ENCODE data around the gene UMODL1.

Gene UMODL1

GRCh38 chr21:42118901-42119300, 47.8 kb downstream of the UMODL1 start:
- no peak for DNase-seq

DNA sequence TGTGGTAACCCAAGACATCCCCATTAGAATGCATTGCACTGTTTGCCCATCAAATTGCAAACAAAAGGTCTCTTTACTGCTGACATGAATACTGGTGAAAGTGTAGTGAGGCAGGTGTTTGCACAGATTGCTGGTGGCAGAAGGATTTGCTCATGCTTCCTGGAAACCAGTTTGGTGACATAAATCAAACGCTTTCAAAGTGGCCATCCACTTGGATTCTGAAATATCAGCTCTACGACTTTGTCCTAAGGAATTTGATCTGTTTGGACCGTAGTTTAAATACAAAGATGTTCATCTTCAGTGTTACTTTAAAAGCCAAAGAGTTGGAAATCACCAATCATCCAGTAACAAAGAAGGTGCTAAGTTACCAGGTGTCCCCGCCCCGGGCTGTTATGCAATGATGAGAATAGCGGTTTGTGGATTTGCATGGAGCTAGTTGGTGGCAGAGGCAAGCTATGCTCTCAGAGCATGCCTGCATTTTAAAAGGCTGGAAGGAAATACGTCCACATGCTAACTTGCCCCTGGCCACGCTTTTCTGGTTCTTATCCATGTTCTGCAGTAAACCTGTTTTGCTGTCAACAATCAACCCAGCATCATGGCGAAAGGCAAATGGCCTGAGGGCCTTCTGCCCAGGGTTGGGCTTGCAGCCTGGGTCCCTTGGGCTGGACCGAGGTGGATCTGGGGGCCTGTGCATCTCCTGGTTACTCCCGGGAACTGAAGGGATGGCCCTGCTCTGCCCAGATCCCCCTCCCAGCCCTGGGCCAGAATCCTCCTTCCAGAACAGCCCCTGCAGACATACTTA, 49.2 kb downstream of the UMODL1 start:
- peak; percentile 97 for DNase-seq

- no peak for DNase-seq
Measured at GRCh38 chr21:42120903-42121535, 49.9 kb downstream of the UMODL1 start.

GRCh38 chr21:42121794-42122193, 50.7 kb downstream of the UMODL1 start:
- DNase-seq: no peak

DNA sequence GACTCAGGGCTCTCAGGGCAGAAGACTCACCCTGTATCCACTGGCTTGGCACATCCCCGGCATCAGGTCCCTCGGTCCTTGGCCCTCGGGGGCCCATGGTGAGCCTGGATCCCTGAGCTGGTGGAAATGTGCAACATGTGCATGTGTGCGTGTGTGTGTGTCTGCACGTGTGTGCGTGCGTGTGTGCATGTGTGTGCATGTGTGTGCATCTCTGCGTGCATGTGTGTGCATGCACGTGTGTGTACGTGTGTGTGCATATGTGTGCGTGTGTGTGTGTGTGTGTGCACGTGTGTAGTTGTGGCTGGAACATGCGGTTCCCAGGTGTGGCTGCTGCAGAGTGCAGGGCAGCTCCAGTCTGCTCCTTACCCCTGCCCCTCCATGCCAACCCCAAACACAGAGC, 51.3 kb downstream of the UMODL1 start:
- no peak for DNase-seq

DNA sequence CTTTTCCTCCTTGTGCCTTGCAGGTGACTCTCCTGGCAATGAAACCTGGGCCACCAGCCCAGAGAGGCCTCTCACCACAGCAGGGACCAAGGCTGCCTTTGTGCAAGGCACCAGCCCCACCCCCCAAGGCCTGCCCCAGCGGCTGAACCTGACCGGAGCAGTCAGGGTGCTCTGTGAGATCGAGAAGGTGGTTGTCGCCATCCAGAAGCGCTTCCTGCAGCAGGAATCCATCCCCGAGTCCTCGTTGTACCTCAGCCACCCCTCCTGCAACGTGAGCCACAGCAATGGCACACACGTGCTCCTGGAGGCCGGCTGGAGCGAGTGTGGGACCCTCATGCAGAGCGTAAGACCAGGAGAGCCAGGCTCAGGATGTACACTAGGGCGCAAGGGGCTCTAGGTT, 51.7 kb downstream of the UMODL1 start:
- DNase-seq: no peak

DNA sequence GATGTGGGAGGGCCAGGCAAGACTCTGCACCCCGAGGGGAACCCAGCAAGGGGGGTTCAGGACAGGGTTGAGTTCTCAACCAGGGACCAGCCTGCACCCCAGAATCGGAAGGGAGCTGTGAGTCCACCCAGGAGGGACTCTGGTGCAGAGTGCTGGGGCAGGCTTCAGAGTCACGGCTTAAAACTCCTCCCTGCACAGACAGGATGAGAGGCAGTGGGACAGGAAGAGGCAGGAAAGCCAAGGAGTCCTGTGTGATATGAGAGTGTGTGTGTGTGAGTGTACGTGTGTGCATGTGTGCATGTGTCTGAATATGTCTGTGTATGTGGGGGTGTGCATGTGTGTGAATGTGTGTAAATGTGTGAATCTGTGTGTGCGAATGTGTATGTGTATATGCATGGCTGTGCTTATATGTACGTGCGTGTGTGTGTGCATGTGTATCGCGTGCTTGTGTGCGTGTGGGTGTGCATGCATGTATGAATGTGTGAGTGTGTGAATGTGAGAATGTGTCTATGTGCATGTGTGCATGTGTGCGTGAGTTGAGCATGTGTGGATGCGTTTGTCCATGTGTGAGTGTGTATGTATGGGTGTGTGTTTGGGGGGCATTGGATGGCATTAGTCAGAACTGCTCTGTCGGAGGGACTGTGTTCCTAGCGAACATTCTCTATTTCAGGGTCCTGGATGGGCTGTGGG, 52.2 kb downstream of the UMODL1 start:
- no peak for DNase-seq

DNA sequence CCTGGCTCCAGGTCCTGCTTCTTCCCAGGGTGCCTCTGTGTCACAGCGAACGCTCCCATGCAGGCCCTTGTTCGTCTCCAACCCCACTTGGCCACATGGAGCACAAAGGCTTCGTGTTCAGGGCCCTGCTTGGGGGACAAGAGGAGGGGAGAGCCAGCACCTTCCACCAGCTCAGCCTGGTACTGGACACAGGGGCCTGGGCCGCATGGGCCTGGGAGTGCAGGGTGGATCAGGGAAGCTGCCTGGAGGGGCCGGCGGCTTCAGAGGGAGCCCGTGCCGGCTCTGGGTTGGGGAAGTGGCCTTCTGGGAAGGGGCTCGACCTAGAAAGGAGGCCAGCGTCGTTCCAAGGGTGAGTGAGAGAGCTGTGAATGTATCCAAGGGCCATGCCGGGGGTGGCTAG, 53.0 kb downstream of the UMODL1 start:
- DNase-seq: no peak

DNA sequence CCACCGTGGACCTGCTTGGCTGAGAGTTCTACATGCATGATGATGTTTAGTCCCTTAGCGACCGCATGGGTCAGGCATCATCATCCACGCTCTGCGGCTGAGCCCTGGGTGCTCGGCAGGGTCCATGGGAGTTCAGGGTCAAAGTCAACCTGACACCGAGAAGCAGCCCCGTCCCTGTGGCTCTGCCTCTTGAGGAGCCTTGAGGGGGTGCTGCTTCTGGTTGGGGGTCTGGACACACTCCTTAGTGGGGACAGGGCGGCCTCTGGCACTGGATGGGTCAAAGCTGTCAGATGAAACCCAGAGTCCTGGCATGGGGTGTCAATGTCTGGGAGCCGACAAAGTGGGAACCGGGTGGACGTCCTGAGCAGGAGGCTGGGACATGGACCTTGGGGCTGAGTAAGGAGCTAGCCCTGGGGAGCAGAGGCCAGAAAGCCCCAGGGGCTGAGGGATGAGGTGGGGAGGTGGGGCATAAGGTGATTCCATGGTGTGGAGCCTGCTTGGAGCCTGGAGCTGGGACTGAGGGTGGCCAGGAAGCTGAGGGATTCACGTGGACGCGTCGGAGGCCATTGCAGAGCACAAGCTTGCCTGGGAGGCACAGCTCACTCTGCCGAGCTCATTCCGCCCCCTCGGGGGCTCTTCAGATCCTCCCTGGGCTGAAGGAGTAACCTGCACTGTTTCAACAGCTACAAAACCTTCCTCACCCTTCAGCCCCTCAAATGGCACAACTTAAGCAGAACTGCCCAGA, 53.9 kb downstream of the UMODL1 start:
- no peak for DNase-seq

GRCh38 chr21:42125571-42126544, 54.7 kb downstream of the UMODL1 start:
- no peak for DNase-seq

GRCh38 chr21:42127164-42128150, 56.3 kb downstream of the UMODL1 start:
- no peak for DNase-seq

- no peak for DNase-seq
Measured at GRCh38 chr21:42129300-42130266, 58.5 kb downstream of the UMODL1 start.

GRCh38 chr21:42130441-42130840, 59.3 kb downstream of the UMODL1 start:
- no peak for DNase-seq

GRCh38 chr21:42132183-42132582, 61.1 kb downstream of the UMODL1 start:
- no peak for DNase-seq

DNA sequence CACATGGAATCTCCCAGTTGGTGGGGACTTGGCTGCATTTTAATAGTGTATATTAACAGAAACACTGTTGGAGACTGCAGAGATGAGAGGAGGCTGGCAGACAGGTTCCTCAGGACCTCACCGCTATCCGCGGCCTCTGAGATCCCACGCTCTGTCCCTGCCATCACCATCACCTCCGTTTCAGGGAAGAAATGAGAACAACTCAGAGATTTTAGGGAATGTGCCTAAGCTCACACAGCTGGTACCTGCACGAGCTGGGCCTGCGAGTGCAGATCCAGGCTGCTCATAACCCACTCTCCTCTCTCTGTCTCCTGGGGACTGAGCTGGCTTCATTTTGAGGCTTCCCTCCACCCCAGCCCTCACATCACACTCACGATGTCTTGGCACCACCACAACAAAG, 62.0 kb downstream of the UMODL1 start:
- DNase-seq: no peak

GRCh38 chr21:42135386-42136052, 64.4 kb downstream of the UMODL1 start:
- DNase-seq: no peak

DNA sequence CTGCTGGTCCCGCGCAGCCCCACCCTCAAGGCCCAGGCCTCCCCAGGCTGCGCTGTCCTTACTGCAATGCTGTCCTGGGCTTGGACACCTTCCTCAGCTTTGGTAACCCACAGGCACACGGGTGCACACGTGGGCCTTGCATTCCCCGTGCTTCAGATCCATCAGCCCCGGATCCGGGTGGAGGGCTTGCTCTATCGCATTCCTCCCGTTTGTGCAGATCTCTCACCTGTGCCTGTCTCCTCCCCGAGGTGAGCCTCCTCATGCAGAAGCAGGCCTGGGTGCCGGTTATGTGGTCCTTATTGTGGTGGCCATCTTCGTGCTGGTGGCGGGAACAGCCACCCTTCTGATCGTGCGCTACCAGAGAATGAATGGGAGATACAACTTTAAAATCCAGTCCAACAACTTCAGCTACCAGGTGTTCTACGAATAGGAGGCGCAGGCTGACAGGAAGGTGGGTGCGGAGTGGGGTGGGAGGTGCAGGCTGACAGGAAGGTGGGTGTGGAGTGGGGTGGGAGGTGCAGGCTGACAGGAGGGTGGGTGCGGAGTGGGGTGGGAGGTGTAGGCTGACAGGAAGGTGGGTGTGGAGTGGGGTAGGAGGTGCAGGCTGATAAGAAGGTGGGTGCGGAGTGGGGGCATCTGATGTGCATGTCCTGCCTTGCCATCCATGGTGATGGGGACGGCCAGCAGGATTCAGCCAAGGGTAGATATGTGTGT, 66.2 kb downstream of the UMODL1 start:
- DNase-seq: no peak

Data from NCI-H526 treated with DMSO at 0.1 percent for 48 hours (cell line).